Activated CD8-positive, alpha-beta memory T cell treated with anti-CD3 and anti-CD28 coated beads, Interleukin-2, amount 50 U/mL, for 1 hour (primary cell): ENCODE results near the gene TTC12.
"Not testable (repeated sequence)": the region's sequence is repeated elsewhere in the genome, so short reads cannot be mapped to it uniquely, and the experiment has no call there.

Experiments
- DNase-seq: peaks from one replicate; pipeline ENCODE4 v3.0.0-alpha.2; 2020; ENCODE audit errors: extremely low read depth

TTC12 gene

GRCh38 chr11:113283881-113284280 lies 30.5 kb upstream of the TTC12 start:
- DNase-seq: no peak

DNA sequence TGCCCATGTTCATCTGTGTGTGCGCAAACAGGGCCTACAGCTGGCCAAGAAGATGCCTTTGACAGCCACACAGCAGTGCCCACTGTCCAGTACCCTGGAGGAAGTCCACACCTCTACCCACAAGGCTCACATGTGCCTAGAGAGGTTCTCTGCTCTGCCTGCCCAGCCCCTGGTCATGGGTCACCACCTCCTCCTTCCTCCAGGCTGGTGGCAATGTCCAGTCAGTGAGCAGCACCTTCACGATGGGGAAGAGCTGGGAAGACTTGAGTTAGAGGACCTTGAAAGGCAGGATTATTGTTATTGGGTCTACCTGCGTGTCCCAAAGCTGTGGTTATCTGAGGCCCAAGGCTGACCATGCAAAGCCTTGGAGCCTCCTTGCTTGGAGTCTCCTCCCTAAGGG lies 28.4 kb upstream of the TTC12 start:
- DNase-seq: no peak

GRCh38 chr11:113286509-113287497 lies 27.6 kb upstream of the TTC12 start:
- no peak for DNase-seq

DNA sequence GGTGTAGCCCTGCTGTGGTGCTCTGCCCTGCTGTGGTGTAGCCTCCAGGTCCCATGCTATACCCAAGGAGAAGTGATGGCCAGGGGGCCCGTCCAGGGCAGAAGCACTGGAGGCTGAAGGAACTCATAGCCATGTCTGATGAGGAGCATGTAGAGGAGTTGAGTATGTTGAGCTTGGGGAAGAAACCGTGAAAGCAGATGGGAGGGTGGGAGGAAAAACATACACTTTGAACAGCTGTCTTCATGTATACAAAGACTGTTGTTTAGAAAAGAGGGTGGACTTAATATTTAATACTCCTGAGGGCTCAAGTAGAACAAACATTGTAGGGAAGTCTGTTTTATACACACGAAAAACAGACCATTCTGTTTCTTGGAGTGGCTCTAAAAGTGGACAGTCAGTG lies 26.6 kb upstream of the TTC12 start:
- no peak for DNase-seq

DNA sequence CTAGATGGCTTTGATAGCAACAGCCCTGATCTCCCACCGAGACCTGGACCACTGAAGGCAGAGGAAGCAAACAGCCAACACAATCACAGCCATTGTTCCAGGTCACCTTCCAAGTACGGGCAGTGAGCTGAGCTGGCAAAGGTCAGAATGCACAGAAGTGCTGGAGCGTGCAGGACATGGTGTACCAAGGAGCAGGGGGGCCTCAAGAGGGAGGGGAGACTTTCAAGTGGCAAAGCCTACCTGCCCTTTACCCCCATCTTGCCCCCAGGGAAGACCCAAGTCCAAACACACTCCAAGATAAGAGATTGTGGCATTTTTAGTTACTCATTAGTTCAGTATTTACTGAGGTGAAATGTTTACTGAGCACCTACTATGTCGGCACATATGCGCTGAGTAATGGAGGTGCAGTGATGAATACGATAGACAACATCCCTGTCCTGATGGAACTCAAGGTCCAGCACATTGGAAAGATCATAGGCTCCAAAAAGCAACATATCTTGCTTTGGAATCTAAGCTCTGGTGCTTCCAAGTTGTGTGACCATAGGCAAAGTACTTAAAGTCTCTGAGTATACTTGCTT lies 26.0 kb upstream of the TTC12 start:
- DNase-seq: no peak

DNA sequence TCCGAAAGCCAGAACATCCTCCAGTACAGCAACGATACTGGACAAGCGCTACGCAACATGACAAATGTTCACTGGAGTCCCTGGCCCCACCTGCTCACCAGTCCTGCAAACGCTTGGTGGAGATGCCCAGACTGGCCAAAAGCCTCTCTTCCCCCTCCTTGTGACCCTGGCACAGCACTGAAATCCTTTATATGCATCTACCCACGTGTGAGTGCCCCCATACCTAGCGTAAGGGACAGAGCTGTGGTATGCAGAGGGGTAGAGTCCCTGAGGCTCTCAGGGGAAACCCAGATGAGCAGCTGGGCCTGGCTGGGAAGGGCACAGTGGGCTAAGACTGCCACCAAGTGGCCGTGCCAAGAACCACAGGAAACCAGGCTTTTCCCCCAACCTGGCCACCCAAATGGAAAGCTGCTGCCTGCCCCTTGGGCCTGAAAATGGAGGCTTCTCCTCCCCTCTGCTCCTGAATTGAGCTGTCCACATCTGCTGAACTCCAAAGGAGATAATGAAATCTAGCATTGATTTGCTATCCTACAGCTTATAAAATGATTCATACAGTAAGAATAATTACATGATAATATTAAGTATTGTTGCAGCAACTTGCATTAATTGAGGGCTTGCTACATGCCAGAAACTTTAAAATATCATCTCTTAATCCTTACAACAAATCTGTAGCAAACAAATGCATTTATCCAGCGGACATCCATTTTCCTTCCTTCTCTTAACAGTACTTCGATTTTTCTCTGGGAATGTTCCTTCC lies 24.8 kb upstream of the TTC12 start:
- DNase-seq: no peak

DNA sequence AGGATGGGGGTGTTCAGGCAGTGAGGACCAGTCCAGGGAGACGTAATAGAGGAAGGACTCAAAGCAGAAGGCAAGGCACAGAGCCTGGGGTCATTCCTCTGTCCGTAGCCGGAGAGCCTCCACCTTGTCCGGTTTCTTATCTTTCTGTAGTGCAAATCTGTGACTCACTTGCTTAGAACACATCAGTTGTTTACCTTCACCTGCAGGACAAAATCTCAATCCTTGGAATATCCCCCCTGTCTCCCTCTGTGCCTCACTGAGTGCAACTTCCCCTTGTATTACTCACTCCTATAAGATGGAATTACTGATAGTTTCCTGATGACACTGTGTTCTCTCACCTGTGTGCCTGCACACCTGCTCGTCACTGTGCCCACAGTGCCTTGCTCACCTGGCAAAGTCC lies 20.4 kb upstream of the TTC12 start:
- DNase-seq: no peak

DNA sequence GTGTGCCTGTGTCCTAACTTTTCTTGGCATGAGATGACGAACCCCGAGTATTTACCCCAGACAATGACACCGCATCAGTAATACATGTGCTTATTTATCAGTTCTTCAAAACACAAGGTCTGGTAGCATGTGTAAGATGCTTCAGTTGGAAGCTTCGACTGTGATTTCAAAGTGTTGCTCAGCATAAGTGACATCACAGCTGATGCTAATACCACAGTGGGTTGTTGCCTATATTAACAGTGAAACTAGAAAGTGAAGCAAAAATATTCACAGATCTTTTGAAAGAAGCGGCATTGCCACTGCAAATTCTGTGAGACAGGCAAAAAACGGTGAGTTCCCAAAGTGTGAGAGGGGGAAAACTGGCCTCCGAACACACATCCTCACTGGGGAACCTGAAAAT lies 18.4 kb upstream of the TTC12 start:
- DNase-seq: no peak

DNA sequence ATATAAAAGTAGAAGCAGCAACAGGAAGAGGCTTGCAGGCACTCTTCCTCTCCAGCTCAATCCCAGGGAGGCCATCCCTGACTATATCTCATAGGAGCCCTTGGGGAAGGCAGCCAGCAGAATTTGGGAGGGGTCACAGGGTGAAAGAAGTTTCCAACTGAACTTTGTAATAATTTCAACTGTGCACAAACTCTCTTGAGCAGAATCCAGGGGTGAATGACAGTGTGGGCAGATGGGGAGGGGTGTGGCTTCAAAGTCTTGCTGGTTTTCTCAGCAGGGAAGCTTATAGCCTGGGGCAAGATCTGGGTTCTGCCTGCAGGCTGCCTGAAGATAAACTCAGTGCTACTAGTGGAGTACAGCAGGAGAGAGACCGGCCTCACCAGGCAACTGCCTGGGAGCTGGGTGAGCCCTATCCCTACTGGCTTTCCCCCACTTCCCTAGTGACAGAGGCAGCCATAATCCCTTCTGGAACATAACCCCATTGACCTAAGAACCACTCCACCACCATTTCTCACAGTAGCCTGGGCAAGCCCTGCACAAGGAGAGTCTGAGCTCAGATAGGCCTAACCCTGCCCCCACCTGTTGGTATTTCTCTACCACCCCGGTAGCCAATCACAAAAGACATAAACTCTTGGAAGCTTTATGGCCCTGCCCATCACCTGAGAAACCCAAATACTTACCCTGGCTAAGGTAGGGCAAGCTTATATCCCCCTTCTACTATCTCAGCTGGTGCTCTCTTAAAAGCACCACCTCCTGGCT lies 17.8 kb upstream of the TTC12 start:
- no peak for DNase-seq

GRCh38 chr11:113298496-113298895 lies 15.9 kb upstream of the TTC12 start:
- DNase-seq: not testable (repeated sequence)

DNA sequence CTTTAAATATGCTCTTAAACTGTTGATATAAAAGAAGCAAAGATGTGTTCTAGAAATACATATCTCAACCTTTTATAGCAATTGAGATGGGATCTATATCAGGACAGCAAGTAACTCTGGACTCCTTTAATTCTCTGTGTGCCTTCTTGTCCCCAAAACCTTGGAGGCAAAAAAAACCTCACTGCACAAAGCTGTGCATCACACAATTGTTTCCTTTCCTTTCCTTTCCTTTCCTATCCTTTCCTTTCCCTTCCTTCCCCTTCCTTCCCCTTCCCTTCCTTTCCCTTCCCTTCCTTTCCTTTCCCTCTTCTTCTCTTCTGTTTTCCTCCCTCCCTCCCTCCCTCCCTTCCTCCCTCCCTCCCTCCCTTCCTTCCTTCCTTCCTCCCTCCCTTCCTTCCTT lies 9.5 kb upstream of the TTC12 start:
- DNase-seq: no peak

DNA sequence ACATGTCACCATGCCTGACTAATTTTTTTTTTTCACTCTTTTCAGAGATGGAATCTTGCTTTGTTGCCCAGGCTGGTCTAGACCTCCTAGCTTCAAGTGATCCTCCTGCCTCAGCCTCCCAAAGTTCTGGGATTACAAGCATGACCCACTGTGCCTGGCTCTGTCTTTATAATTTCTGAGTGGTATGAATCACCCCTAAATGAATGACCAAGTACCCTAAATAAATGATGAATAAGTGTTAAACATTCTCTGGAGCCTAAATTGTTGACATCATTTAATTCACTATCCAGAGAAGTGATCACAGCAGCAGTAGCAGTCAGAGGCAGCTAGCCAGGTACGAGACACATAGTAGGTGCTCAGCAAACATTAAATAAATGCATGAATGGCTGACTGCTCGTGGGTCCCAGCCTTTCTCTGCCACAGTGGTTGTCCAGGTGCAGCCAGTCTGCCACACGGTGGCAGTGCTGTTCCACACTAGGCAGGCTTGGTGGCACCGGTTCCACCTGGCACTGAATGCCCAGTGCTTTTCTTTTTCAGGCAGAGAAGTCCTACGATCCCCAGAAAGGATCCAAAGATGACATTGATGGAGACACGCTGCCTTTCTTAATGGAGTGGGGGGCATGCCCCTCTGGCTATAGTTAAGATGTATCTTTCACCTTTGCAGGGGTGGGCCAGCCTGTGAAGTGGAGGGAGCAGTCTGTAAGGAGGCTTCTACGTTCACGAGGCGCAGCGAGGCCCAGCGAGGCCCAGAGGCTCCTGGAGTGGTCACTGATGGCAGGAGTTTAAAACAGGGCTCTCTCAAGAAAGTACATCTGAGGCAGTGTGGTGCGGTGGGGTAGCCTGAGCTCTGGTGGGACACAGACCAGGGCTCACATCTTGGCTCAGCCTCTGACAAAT lies 8.7 kb upstream of the TTC12 start:
- no peak for DNase-seq

DNA sequence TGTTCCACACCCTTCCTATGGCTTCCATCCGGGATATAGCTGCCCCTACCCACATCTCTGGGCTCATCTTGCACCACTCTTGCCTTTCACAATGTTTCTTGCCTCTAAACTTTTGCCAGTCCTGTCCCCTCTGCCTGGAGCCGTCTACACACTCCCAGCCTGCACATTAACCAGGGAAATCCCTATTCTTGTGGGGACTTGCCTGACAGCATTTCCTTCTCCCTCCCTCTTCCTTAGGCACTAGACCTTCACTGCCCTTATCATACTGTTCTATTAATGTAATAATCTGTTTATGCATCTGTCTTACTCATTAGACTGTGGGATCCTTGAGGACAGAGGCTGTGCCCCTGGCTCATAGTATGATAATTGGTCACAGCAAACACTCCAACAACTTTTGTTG lies 5.8 kb upstream of the TTC12 start:
- no peak for DNase-seq

GRCh38 chr11:113311536-113311935 lies 2.8 kb upstream of the TTC12 start:
- no peak for DNase-seq

GRCh38 chr11:113313601-113314000 lies 782 bp upstream of the TTC12 start:
- DNase-seq: no peak

DNA sequence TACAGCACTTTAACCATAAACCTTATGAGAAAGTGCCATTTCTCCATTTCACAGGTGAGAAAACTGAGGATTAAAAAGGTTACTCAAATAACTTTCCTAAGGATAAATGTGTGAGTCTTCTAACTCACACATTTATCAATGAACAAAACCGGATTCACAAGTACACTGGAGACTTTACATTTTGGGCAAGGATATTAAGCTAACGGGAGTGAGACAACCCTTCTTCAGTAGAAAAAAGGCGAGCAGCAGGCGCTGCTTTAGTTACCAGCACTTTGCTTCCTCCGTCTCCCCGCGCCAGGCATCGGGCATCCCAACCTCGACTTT lies 356 bp upstream of the TTC12 start:
- no peak for DNase-seq

DNA sequence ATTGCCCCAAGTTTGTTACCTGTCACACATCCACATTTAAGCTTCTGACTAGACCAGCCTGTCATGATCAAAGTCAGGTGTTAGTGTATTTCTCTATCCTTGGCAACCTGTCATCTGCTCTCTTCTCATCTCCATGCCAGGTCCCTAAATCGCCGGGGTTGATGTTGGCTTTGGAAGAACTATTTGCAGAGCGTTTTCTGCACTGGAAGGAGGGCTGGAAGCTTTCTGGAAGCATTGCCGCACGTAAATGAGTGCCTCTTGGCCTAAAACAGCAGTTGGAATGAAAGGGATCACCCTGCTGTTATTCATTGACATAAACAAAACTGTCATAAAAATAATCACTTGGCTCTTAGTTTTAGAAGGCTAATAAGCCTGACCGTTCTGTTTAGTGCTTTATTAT lies 1.4 kb downstream of the TTC12 start:
- no peak for DNase-seq

DNA sequence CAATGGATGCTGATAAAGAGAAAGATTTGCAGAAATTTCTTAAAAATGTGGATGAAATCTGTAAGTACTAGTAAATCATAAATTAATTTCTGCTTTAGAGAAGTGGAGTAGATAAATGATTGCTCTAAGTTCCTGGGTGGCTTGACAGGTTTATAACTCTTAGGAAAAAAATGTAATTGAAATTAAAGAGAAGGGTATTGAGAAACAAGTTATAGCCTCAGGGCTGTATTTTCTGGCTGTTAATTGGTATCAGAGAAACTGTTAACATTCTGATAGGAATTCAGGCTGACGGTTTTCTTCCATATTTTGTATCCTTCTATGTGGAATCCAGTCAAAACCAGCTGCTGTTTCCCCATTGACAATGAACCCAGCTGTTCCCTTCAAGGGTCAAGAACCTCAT lies 1.9 kb downstream of the TTC12 start:
- DNase-seq: no peak

DNA sequence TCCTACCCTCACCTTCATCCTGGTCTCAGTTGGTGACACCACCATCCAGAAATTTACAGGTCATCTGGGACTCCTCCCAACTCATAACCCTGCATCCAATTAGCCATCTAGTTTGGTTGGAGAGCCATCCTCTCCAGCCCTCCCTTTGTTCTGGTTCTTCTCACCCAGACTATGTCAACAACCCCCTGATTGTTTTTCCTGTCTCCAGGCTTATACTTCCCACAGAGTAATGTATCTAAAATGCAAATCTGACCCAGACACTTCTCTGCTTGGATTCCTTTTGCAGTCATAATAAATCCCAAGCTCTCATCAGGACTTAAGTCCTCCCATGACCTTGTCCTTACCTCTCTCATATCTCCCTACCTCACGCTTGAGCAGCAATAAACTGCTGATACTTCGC lies 3.0 kb downstream of the TTC12 start:
- no peak for DNase-seq

DNA sequence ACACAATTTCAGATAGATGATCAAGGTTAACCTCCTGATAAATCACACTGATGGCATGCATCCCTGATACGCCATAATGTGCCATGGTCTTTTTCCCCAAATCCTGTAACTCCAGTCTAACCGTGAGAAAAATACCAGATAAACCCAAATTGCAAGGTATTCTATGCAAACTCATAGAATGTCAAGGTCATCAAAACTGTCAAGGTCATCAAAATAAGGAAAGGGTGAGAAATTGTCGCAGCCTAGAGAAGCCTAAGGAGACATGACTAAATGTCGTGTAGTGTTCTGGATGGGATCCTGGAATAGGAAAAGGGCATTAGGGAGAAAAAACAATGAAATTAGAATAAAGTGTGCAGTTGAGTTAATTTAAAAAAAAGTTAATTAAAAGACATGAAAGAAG lies 4.7 kb downstream of the TTC12 start:
- no peak for DNase-seq

- no peak for DNase-seq
Measured at GRCh38 chr11:113322158-113322557, 7.8 kb downstream of the TTC12 start.
